Mesendoderm (in vitro differentiated cells): ENCODE measurements around the gene RAB44.
A peak's percentile ranks its signal among the peaks of the same experiment; 100 is the strongest.

Experiments
- DNase-seq: peaks from one replicate; pipeline ENCODE4 v3.0.0; 2013
- H2AK5ac ChIP-seq: 2 replicates; pipeline ENCODE4 v1.6.1; 2013; ENCODE audit warnings: low read length, inconsistent platforms
- H2BK120ac ChIP-seq: 2 replicates; pipeline ENCODE4 v1.6.1; 2013; ENCODE audit warnings: low read depth, mild to moderate bottlenecking, low read length, moderate library complexity, mixed read lengths
- H2BK15ac ChIP-seq: replicated peaks from 2 replicates; pipeline ENCODE4 v1.6.1; 2013; ENCODE audit warnings: low read depth, mild to moderate bottlenecking, moderate library complexity
- H2BK5ac ChIP-seq: 2 replicates; pipeline ENCODE4 v1.6.1; 2013; ENCODE audit warnings: low read length, inconsistent platforms
- H3K18ac ChIP-seq: 2 replicates; pipeline ENCODE4 v1.6.1; 2013; ENCODE audit warnings: mild to moderate bottlenecking, low read length, mixed read lengths
- H3K23ac ChIP-seq: one replicate; pipeline ENCODE4 v1.6.1; 2013; ENCODE audit warnings: low read length
- H3K27ac ChIP-seq: 2 replicates; pipeline ENCODE4 v1.5.1; 2013; ENCODE audit warnings: low read depth, mild to moderate bottlenecking, inconsistent platforms, low read length, moderate library complexity
- H3K27me3 ChIP-seq: 2 replicates; pipeline ENCODE4 v1.6.1; 2013; ENCODE audit warnings: low read length, control low read depth, mild to moderate bottlenecking, inconsistent platforms; ENCODE audit not compliant: insufficient read depth, poor library complexity
- H3K36me3 ChIP-seq: 2 replicates; pipeline ENCODE4 v1.6.1; 2013; ENCODE audit warnings: low read length, inconsistent platforms; ENCODE audit not compliant: control insufficient read depth, insufficient read depth
- H3K4ac ChIP-seq: one replicate; pipeline ENCODE4 v1.6.1; 2013; ENCODE audit warnings: low read depth, mild to moderate bottlenecking, low read length, moderate library complexity
- H3K4me1 ChIP-seq: 2 replicates; pipeline ENCODE4 v1.6.1; 2013; ENCODE audit warnings: low read depth, low read length, inconsistent platforms; ENCODE audit not compliant: control insufficient read depth
- H3K4me2 ChIP-seq: 2 replicates; pipeline ENCODE4 v1.6.1; 2013; ENCODE audit warnings: low read length
- H3K4me3 ChIP-seq: 2 replicates; pipeline ENCODE4 v1.5.1; 2013; ENCODE audit warnings: mild to moderate bottlenecking, low read length
- H3K56ac ChIP-seq: one replicate; pipeline ENCODE4 v1.6.1; 2013; ENCODE audit warnings: low read length
- H3K79me1 ChIP-seq: 2 replicates; pipeline ENCODE4 v1.6.1; 2013; ENCODE audit warnings: low read length, inconsistent platforms
- H3K79me2 ChIP-seq: 2 replicates; pipeline ENCODE4 v1.6.1; 2013; ENCODE audit warnings: mild to moderate bottlenecking, low read length; ENCODE audit not compliant: control insufficient read depth, insufficient read depth
- H3K9ac ChIP-seq: 2 replicates; pipeline ENCODE4 v1.6.1; 2013; ENCODE audit warnings: low read length, inconsistent platforms
- H4K5ac ChIP-seq: one replicate; pipeline ENCODE4 v1.6.1; 2013; ENCODE audit warnings: low read length
- H4K8ac ChIP-seq: one replicate; pipeline ENCODE4 v1.6.1; 2013; ENCODE audit warnings: low read depth, mild to moderate bottlenecking, control low read depth, low read length, moderate library complexity
- WGBS: extraction: QIAGEN DNeasy Blood & Tissue Kit; methylation state at CpG from one replicate; pipeline ENCODE4 v1.1.7; 2013; ENCODE audit warnings: low lambda C conversion rate, missing lambda C conversion rate; ENCODE audit not compliant: insufficient coverage; ENCODE audit errors: extremely low coverage; 5-methylcytosine and 5-hydroxymethylcytosine counted together

RAB44 gene

DNA sequence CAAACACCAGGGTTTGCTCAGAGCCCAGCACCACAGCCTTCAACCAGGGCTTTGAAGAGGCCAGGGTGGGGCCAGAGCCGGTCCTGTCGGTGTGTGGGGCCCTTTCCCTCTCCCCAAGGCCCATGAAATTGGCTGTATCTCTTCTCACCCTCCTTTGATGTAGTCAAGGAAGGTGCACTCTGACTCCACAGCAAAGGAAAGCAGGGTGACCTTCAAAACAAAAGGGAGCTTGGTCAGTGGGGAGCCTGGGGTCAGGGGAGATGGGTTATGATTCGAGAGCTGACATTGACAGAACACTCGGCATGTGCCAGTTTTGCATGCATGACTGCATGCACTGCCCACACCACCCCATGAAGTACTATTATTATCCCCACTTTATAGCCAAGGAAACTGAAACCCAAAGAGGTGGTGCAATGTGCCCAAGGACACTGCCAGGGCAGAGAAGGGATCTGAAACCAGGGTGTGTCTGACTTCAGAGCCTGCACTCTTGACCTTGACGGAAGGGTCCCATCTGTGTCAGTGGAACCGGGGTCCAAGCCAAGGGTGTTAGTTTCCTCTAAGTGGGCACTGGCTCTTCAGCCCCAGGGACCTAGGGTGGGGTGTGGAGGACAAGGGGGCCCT lies 55.4 kb downstream of the RAB44 start:
- H3K4ac ChIP-seq: no peak overlapping the region
- H2BK15ac ChIP-seq: no peak overlapping the region
- no peak overlapping the region for H2AK5ac ChIP-seq
- no CpG with 5 or more reads among the region's 6 CpGs for WGBS
- no peak overlapping the region for H3K56ac ChIP-seq
- no peaks in the 10 kb centered on the region for H3K79me1 ChIP-seq
- H3K4me1 ChIP-seq: no peaks in the 10 kb centered on the region
- no peak overlapping the region for H2BK120ac ChIP-seq
- H3K4me2 ChIP-seq: no peak overlapping the region
- no peak overlapping the region for H3K18ac ChIP-seq
- no peaks in the 10 kb centered on the region for H3K27me3 ChIP-seq
- no peak overlapping the region for H3K23ac ChIP-seq
- no peak overlapping the region for H4K8ac ChIP-seq
- no peak overlapping the region for H3K4me3 ChIP-seq
- no peaks in the 10 kb centered on the region for H3K36me3 ChIP-seq
- no peak for DNase-seq
- H4K5ac ChIP-seq: no peak overlapping the region
- no peak overlapping the region for H3K27ac ChIP-seq
- H3K79me2 ChIP-seq: no peaks in the 10 kb centered on the region
- no peak overlapping the region for H2BK5ac ChIP-seq
- H3K9ac ChIP-seq: no peak overlapping the region

DNA sequence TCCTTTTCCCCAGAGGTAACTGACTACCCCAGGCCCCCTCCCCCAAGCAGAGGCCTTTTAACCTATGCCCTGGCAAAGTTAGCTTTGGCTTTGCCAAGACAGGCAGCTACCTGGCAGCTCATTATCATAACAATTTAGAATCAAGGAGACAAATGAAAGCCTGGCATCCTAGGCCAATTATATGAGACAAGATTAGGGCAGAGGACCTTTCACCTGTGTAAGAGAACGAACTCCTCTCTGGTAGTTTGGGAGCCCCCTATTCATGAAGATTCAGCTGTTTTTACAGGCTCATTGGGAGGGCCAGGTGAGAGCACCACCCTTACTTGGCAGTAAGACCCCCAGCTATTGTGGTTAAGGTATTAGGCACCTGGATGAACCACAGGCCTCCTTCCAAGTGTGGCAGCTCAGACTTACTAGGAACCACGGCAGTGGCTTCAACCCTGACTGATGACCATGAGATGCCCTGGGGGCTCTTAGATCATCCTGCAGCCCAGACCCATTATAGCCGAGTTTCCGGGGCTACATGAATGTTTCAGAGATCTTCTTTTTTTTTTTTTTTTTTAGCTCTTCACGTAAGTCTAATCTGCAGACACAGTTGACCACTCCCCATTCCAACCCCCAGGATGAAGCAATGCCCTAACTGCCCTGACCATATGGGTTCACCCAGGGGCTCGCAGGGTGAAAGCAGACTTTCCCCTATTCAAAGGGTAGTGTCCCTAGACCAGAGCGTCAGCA lies 56.2 kb downstream of the RAB44 start:
- Histone ChIP-seq H3K27me3 (no peaks in the 10 kb centered on the region), H2AK5ac (no peak overlapping the region), H3K9ac (no peak overlapping the region), H3K79me2 (no peaks in the 10 kb centered on the region), H4K8ac (no peak overlapping the region), H2BK5ac (no peak overlapping the region), H3K79me1 (no peaks in the 10 kb centered on the region), H3K27ac (no peak overlapping the region), H3K4me2 (no peak overlapping the region), H3K4ac (no peak overlapping the region), H2BK15ac (no peak overlapping the region), H3K56ac (no peak overlapping the region), H3K23ac (no peak overlapping the region), H3K4me3 (no peak overlapping the region), H4K5ac (no peak overlapping the region), H3K36me3 (no peaks in the 10 kb centered on the region), H3K4me1 (no peaks in the 10 kb centered on the region), H3K18ac (no peak overlapping the region), H2BK120ac (no peak overlapping the region)
- WGBS: no CpG with 5 or more reads among the region's 7 CpGs
- peak; percentile 46 for DNase-seq

DNA sequence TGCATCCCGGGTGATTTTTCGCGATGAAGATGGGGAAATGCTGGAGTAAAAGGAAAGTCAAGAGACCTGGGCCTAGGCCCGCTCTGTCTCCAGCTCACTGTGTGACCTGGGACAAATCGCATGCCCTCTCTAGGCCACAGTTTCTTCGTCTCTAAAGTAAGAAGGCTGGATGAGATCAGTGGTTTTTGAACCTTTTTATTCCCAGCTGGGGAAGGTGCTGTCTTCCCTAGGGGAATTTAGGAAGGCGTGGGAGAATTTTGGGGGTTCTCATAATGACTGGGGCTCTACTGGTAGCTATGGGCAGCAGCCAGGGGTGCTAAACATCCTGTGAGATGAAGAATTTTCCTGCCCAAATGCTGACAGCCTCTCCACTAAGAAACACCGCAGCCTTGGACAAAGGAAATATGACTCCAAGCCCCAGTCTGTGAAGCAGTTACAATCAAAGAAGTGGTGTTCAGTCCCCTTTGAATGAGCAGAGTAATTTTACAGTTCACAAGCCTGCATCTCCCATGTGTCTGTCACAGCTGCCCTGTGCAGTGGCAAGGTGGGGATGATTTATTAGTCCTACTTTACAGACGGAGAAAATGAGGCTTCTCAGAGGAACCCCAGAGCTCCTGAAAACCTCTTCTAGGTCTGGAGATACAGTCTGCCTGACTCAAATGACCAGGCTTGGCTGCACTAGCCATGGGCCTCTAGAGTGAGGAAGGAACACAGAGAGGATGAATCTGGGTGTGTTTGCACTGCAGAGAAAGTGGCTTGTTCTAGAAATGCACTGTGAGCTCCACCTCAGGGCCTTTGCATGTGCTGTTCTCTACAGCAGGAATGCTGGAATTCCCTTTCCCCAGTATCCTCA lies 57.2 kb downstream of the RAB44 start:
- H2BK5ac ChIP-seq: no peak overlapping the region
- WGBS: no CpG with 5 or more reads among the region's 9 CpGs

DNA sequence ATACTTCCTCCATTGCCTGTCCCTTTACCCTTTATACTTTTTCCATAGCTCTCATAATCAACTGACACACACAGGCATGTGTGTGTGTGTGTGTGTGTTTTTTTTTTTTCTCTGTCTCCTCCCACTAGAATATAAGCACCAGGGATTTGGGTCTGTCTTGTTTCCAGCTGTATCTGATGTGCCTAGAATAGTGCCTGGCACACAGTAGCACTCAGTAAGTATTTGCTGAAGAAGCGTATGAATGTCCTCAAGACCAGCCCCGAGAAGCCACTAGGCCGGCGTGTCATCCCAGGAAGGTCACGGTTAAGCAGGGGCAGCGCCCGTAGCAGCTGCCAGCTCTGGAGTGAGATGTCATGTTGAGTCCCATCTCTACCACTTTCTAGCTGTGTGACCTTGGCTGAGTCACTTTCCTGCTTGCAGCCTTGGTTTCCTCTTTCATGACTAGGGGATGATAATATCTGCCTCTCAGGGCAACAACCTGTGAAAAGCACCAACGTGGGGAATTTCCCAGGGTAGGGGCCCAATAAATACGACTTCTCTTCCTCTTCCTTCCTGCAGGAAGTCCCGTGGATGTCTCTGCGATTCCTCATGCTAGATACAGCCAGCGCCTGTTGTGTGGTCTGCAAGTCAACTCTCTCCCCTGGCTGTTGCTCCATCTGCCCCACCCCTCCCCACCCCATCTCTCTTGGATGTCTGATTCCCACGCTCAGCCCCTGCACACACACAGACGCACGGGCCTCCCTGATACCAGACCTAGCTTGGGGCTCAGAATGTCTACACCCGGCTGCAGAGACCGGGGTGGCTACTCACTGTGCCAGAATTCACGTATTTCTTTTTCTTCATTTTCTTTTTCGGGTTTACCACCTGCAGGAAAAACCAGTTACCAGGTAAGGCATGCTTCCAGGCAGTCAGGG lies 58.1 kb downstream of the RAB44 start:
- H3K9ac ChIP-seq: no peak overlapping the region
- H3K4me3 ChIP-seq: no peak overlapping the region
- no peak overlapping the region for H3K56ac ChIP-seq
- H4K8ac ChIP-seq: no peak overlapping the region
- H3K79me2 ChIP-seq: no peaks in the 10 kb centered on the region
- H2BK15ac ChIP-seq: no peak overlapping the region
- no peak overlapping the region for H3K18ac ChIP-seq
- no peak overlapping the region for H2AK5ac ChIP-seq
- no peak overlapping the region for H3K23ac ChIP-seq
- no peaks in the 10 kb centered on the region for H3K36me3 ChIP-seq
- H3K4me2 ChIP-seq: no peak overlapping the region
- no peaks in the 10 kb centered on the region for H3K4me1 ChIP-seq
- WGBS: no CpG with 5 or more reads among the region's 19 CpGs
- no peak overlapping the region for H4K5ac ChIP-seq
- no peak overlapping the region for H2BK120ac ChIP-seq
- no peak overlapping the region for H2BK5ac ChIP-seq
- H3K27ac ChIP-seq: no peak overlapping the region
- H3K79me1 ChIP-seq: no peaks in the 10 kb centered on the region
- no peaks in the 10 kb centered on the region for H3K27me3 ChIP-seq
- no peak overlapping the region for H3K4ac ChIP-seq
- DNase-seq: no peak

More for the DNA sequence above, 57.2 kb downstream of the RAB44 start:
- Histone ChIP-seq H3K18ac (no peak overlapping the region), H2BK120ac (no peak overlapping the region), H3K4me1 (no peaks in the 10 kb centered on the region), H4K5ac (no peak overlapping the region), H3K4ac (no peak overlapping the region), H3K23ac (no peak overlapping the region), H3K79me2 (no peaks in the 10 kb centered on the region), H4K8ac (no peak overlapping the region), H2AK5ac (no peak overlapping the region), H3K27ac (no peak overlapping the region), H3K79me1 (no peaks in the 10 kb centered on the region), H3K4me2 (no peak overlapping the region), H2BK15ac (no peak overlapping the region), H3K27me3 (no peaks in the 10 kb centered on the region), H3K4me3 (no peak overlapping the region), H3K9ac (no peak overlapping the region), H3K36me3 (no peaks in the 10 kb centered on the region), H3K56ac (no peak overlapping the region)
- no peak for DNase-seq

DNA sequence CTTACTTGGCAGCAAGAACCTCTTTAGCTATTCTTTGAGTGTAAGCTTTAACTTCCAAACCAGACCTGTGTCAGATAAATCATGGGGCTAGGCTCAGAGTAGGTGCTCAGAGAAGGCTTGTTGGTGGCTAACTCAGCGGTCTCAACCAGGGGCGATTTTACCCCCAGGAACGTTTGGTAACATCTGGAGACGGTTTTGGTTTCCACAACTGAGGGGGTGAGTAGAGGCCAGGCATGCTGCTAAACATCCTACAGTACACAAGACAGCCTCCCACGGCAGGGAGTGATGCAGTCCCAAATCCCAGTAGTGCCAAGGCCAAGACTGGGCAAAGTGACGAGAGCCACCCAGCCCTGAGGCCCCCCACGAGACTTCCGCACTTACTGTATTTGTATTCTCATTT lies 59.2 kb downstream of the RAB44 start:
- no peak overlapping the region for H3K4ac ChIP-seq
- no peak overlapping the region for H4K5ac ChIP-seq
- H2AK5ac ChIP-seq: no peak overlapping the region
- H3K9ac ChIP-seq: no peak overlapping the region
- H3K4me2 ChIP-seq: no peak overlapping the region
- WGBS: no CpG with 5 or more reads among the region's 8 CpGs
- no peak overlapping the region for H2BK5ac ChIP-seq
- no peaks in the 10 kb centered on the region for H3K4me1 ChIP-seq
- H2BK120ac ChIP-seq: no peak overlapping the region
- H3K18ac ChIP-seq: no peak overlapping the region
- no peak overlapping the region for H3K4me3 ChIP-seq
- H3K56ac ChIP-seq: no peak overlapping the region
- no peaks in the 10 kb centered on the region for H3K79me2 ChIP-seq
- DNase-seq: no peak
- H2BK15ac ChIP-seq: no peak overlapping the region
- no peaks in the 10 kb centered on the region for H3K27me3 ChIP-seq
- H3K23ac ChIP-seq: no peak overlapping the region
- H3K36me3 ChIP-seq: no peaks in the 10 kb centered on the region
- no peaks in the 10 kb centered on the region for H3K79me1 ChIP-seq
- H3K27ac ChIP-seq: no peak overlapping the region
- no peak overlapping the region for H4K8ac ChIP-seq
